Osteoblast (primary cell): Measurements from ENCODE around the gene DENND1A. TPM values are rescaled to one million over a fixed set of nuclear protein-coding genes. Genes with fewer than 3 reads are reported as not detected.

Experiments
- DNase-seq: peaks from one replicate; pipeline ENCODE4 v3.0.0; 2011; ENCODE audit warnings: low spot score, mixed read lengths; ENCODE audit not compliant: insufficient read length; ENCODE audit errors: missing footprints
- H2AFZ ChIP-seq: 2 replicates; pipeline ENCODE4 v1.6.0; 2011; ENCODE audit warnings: mild to moderate bottlenecking, low read length
- H3K27ac ChIP-seq: 2 replicates; pipeline ENCODE4 v1.5.1; 2011; ENCODE audit warnings: mild to moderate bottlenecking, low read depth, low read length, moderate library complexity
- H3K27me3 ChIP-seq: 2 replicates; pipeline ENCODE4 v1.6.0; 2012; ENCODE audit warnings: mild to moderate bottlenecking, control low read depth, inconsistent platforms, low read length, moderate library complexity; ENCODE audit not compliant: insufficient read depth
- H3K36me3 ChIP-seq: 2 replicates; pipeline ENCODE4 v1.5.1; 2011; ENCODE audit warnings: mild to moderate bottlenecking, low read length, control low read depth, moderate library complexity; ENCODE audit not compliant: insufficient read depth
- H3K4me1 ChIP-seq: 2 replicates; pipeline ENCODE4 v1.5.1; 2011; ENCODE audit warnings: mild to moderate bottlenecking, low read length, control low read depth, moderate library complexity; ENCODE audit not compliant: insufficient read depth
- H3K4me2 ChIP-seq: 2 replicates; pipeline ENCODE4 v1.6.0; 2011; ENCODE audit warnings: mild to moderate bottlenecking, low read length; ENCODE audit not compliant: insufficient read depth
- H3K4me3 ChIP-seq: fragments of 200-600 bp; sonication (generic); 3 replicates; pipeline ENCODE4 v1.5.1; 2012; ENCODE audit warnings: mild to moderate bottlenecking, low read length, inconsistent platforms; ENCODE audit not compliant: insufficient read depth
- H3K79me2 ChIP-seq: 2 replicates; pipeline ENCODE4 v1.6.0; 2012; ENCODE audit warnings: mild to moderate bottlenecking, low read length, control low read depth, inconsistent platforms; ENCODE audit not compliant: insufficient read depth
- H3K9me3 ChIP-seq: 2 replicates; pipeline ENCODE4 v1.5.1; 2011; ENCODE audit warnings: low read depth, low read length, control low read depth
- H4K20me1 ChIP-seq: 2 replicates; pipeline ENCODE4 v1.6.0; 2012; ENCODE audit warnings: mild to moderate bottlenecking, low read length, control low read depth; ENCODE audit not compliant: insufficient read depth
- total RNA-seq: library from RNA; depleted of rRNA; stranded (reverse); fragments of >200 nt; gene quantifications from 2 replicates; pipeline ENCODE4 v1.2.3, GENCODE V29; 2012
- TF ChIP-seq, protein P1 (sequence below): IDR thresholded peaks from 2 replicates; pipeline ENCODE4 v1.5.1; 2011; ENCODE audit warnings: mild to moderate bottlenecking, low read depth, low read length, moderate library complexity; ENCODE audit errors: extremely low read depth

The DENND1A gene
- total RNA-seq, 1 donor = 14.1 TPM

DNA sequence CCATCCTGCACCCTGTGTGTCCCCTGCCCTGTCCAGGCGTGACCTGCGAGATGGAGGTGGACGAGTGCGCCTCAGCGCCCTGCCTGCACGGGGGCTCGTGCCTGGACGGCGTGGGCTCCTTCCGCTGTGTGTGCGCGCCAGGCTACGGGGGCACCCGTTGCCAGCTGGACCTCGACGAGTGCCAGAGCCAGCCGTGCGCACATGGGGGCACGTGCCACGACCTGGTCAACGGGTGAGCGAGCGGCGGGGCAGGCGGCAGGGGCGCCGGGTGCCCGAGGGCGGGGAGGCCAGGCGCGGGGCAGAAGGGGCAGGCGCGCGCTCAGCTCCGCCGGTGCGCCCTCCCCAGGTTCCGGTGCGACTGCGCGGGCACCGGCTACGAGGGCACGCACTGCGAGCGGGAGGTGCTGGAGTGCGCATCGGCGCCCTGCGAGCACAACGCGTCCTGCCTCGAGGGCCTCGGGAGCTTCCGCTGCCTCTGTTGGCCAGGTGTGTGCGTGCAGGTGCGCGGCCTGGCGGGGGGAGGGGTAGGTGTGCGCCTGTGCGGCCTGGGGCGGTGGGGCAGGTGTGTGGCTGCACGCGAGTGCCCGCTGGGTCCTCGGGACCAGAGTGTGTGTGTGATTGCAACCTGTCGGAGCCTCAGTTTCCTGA lies 563.9 kb downstream of the DENND1A start:
- TF ChIP-seq, protein P1, sequence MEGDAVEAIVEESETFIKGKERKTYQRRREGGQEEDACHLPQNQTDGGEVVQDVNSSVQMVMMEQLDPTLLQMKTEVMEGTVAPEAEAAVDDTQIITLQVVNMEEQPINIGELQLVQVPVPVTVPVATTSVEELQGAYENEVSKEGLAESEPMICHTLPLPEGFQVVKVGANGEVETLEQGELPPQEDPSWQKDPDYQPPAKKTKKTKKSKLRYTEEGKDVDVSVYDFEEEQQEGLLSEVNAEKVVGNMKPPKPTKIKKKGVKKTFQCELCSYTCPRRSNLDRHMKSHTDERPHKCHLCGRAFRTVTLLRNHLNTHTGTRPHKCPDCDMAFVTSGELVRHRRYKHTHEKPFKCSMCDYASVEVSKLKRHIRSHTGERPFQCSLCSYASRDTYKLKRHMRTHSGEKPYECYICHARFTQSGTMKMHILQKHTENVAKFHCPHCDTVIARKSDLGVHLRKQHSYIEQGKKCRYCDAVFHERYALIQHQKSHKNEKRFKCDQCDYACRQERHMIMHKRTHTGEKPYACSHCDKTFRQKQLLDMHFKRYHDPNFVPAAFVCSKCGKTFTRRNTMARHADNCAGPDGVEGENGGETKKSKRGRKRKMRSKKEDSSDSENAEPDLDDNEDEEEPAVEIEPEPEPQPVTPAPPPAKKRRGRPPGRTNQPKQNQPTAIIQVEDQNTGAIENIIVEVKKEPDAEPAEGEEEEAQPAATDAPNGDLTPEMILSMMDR = no peak
- Histone ChIP-seq H3K4me3 (no peak overlapping the region), H3K27ac (no peak overlapping the region), H3K36me3 (no peaks in the 10 kb centered on the region), H3K9me3 (no peaks in the 10 kb centered on the region), H3K4me1 (no peaks in the 10 kb centered on the region), H3K27me3 (peaks cover 6% of the 10 kb centered on the region), H4K20me1 (no peaks in the 10 kb centered on the region), H2AFZ (no peak overlapping the region), H3K79me2 (no peaks in the 10 kb centered on the region), H3K4me2 (no peak overlapping the region)
- no peak for DNase-seq

DNA sequence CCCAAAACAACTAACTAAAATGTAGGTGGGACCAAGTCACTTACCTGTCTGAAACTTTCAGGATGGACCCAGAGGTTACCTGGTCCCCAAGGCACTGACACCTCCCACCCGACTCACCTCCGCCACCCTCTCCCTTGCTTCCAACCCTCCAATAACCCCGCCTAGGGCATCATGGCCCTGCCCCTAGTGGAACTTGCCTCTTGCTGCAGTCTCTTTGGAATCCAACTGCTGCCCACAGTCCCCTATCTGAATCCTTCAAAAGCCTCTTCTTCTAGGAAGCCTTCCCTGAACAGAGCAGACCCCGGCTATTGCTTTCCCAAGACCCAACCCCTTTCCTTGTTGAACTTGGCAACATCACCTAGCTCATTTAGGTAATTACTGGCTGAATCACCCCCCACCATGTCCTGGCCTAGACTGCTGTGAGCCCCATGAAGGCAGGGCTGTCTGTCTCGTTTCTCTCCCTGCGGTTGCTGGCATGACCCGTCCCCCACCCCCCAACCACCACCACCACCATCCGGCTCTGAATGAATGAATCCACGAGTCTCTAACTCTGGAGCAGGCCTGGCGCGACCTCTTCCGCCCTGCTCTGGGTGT lies 564.5 kb downstream of the DENND1A start:
- H2AFZ ChIP-seq = no peak overlapping the region

DNA sequence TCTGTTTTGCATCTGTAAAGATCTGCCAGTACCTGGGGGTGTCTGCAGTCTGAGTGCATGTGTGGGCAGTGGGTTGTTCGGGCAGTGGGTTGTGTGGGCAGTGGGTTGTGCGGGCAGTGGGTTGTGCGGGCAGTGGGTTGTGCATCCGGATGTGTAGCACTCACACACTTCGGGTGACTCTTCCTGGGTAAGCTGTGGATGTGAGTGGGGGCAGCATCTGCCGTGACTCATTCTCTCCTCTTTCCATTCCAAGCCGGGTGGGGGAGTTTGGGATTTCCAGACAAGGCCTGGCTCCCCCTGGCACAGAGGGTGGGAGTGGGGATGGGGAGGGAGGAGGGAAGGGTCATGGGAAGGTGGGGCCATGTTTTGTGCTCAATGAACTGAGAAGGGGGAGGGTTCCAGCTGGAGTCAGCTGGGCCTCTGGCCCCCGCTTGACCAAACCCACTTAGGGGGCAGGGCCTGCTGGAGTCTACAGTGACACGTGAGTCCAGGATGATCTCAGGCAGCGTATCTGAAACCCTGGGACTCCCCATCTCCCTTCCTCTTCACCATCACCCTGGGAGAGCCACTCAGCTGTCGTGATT lies 565.6 kb downstream of the DENND1A start:
- no peaks in the 10 kb centered on the region for H3K4me1 ChIP-seq
- H3K4me3 ChIP-seq = no peak overlapping the region
- DNase-seq = peak; percentile 96
- no peaks in the 10 kb centered on the region for H3K79me2 ChIP-seq
- H3K9me3 ChIP-seq = no peaks in the 10 kb centered on the region
- no peaks in the 10 kb centered on the region for H4K20me1 ChIP-seq
- H3K36me3 ChIP-seq = no peaks in the 10 kb centered on the region
- H3K27me3 ChIP-seq = peaks cover 6% of the 10 kb centered on the region
- H2AFZ ChIP-seq = no peak overlapping the region
- no peak overlapping the region for H3K27ac ChIP-seq
- no peak overlapping the region for H3K4me2 ChIP-seq
- TF ChIP-seq, protein P1 = no peak

More for the DNA sequence above, 564.5 kb downstream of the DENND1A start:
- no peak overlapping the region for H3K4me3 ChIP-seq
- no peaks in the 10 kb centered on the region for H3K4me1 ChIP-seq
- TF ChIP-seq, protein P1 = peak; percentile 42
- H4K20me1 ChIP-seq = no peaks in the 10 kb centered on the region
- no peaks in the 10 kb centered on the region for H3K79me2 ChIP-seq
- H3K27me3 ChIP-seq = peaks cover 6% of the 10 kb centered on the region
- H3K27ac ChIP-seq = no peak overlapping the region
- peak; percentile 88 for DNase-seq
- no peak overlapping the region for H3K4me2 ChIP-seq
- H3K36me3 ChIP-seq = no peaks in the 10 kb centered on the region
- no peaks in the 10 kb centered on the region for H3K9me3 ChIP-seq

DNA sequence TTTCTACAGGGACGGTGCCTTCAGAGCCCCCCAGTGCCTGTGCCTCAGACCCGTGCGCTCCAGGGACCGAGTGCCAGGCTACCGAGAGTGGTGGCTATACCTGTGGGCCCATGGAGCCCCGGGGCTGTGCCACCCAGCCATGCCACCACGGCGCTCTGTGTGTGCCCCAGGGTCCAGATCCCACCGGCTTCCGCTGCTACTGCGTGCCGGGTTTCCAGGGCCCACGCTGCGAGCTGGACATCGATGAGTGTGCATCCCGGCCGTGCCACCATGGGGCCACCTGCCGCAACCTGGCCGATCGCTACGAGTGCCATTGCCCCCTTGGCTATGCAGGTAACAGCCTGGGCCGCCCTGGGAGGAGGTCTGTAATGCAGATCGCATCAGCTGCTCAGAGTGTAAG lies 567.1 kb downstream of the DENND1A start:
- Histone ChIP-seq H2AFZ (no peak overlapping the region), H3K4me2 (no peak overlapping the region), H3K79me2 (no peaks in the 10 kb centered on the region), H3K27me3 (no peaks in the 10 kb centered on the region), H3K4me3 (no peak overlapping the region), H3K27ac (no peak overlapping the region), H3K36me3 (no peaks in the 10 kb centered on the region), H4K20me1 (no peaks in the 10 kb centered on the region), H3K4me1 (no peaks in the 10 kb centered on the region), H3K9me3 (no peaks in the 10 kb centered on the region)
- DNase-seq = no peak
- TF ChIP-seq, protein P1 = no peak
